ENCODE measurements around the gene SNRPA. TPM values are rescaled to one million over a fixed set of nuclear protein-coding genes. Genes with fewer than 3 reads are reported as not detected.
A peak's percentile ranks its signal among the peaks of the same experiment; 100 is the strongest.
"Not testable (repeated sequence)": the region's sequence is repeated elsewhere in the genome, so short reads cannot be mapped to it uniquely, and the experiment has no call there.

Gene SNRPA
- total RNA-seq, 4 donors from 2014 or later, result 12.8 to 70.2 (median 19.0) TPM

- intact Hi-C loops (cut with DNase I; ENCODE audit: low total_unique reads), result no loop called here
- DNase-seq, result peak; percentile 100
These were observed 27.1 kb downstream of the SNRPA start, which contains the start of gene RAB4B for GRCh38 chr19:40777937-40778705. Gene RAB4B (plus strand): TSS chr19:40778247. CDS start chr19:40778376, 129 bp downstream.

GRCh38 chr19:40778706-40779284 lies 27.8 kb downstream of the SNRPA start:
- H3K27me3 ChIP-seq, result no peaks in the 10 kb centered on the region
- TF ChIP-seq CTCF (IDR thresholded peaks at IDR 0.05), result no peak
- no peak for TF ChIP-seq POLR2A (IDR thresholded peaks at IDR 0.05)
- peaks cover 0 to 7% of the 10 kb centered on the region in 2 donors for H3K4me1 ChIP-seq
- no peaks in the 10 kb centered on the region for H3K9me3 ChIP-seq
- intact Hi-C loops (cut with DNase I; ENCODE audit: low total_unique reads), result no loop called here
- peak overlapping the region; percentile 96 to 98 for H3K27ac ChIP-seq
- DNase-seq, result no peak
- H3K4me3 ChIP-seq, result peak overlapping the region; percentile 71 to 81
- no peaks in the 10 kb centered on the region for H3K36me3 ChIP-seq

More at GRCh38 chr19:40777937-40778705, 27.1 kb downstream of the SNRPA start, which contains the start of gene RAB4B:
- H3K27me3 ChIP-seq, result no peaks in the 10 kb centered on the region
- no peaks in the 10 kb centered on the region for H3K9me3 ChIP-seq
- H3K27ac ChIP-seq, result peak within 1 kb of the TSS; percentile 96 to 98
- H3K36me3 ChIP-seq, result no peaks in the 10 kb centered on the region
- H3K4me3 ChIP-seq, result peak within 1 kb of the TSS; percentile 71 to 81
- peaks cover 0 to 7% of the 10 kb centered on the region in 2 donors for H3K4me1 ChIP-seq
- peak in 2 of 4 experiments; percentile 39 to 42 for TF ChIP-seq CTCF (IDR thresholded peaks at IDR 0.05)
- TF ChIP-seq POLR2A (IDR thresholded peaks at IDR 0.05), result peak; percentile 76 to 84

GRCh38 chr19:40780582-40780981 lies 29.6 kb downstream of the SNRPA start:
- TF ChIP-seq CTCF (IDR thresholded peaks at IDR 0.05) (no peak), POLR2A (IDR thresholded peaks at IDR 0.05) (no peak)

GRCh38 chr19:40781140-40781539 lies 30.1 kb downstream of the SNRPA start:
- intact Hi-C loops (cut with DNase I; ENCODE audit: low total_unique reads), result no loop called here
- H3K27ac ChIP-seq, result no peak overlapping the region
- H3K4me1 ChIP-seq, result peaks cover 0 to 7% of the 10 kb centered on the region in 2 donors
- TF ChIP-seq POLR2A (IDR thresholded peaks at IDR 0.05) (no peak), CTCF (IDR thresholded peaks at IDR 0.05) (no peak)
- no peaks in the 10 kb centered on the region for H3K36me3 ChIP-seq
- no peaks in the 10 kb centered on the region for H3K9me3 ChIP-seq
- no peaks in the 10 kb centered on the region for H3K27me3 ChIP-seq
- H3K4me3 ChIP-seq, result no peak overlapping the region
- DNase-seq, result no peak

More at GRCh38 chr19:40780582-40780981, 29.6 kb downstream of the SNRPA start:
- DNase-seq, result no peak
- no peaks in the 10 kb centered on the region for H3K36me3 ChIP-seq
- H3K27me3 ChIP-seq, result no peaks in the 10 kb centered on the region
- intact Hi-C loops (cut with DNase I; ENCODE audit: low total_unique reads), result no loop called here
- H3K27ac ChIP-seq, result no peak overlapping the region
- no peak overlapping the region for H3K4me3 ChIP-seq
- H3K9me3 ChIP-seq, result no peaks in the 10 kb centered on the region
- H3K4me1 ChIP-seq, result peaks cover 0 to 7% of the 10 kb centered on the region in 2 donors

GRCh38 chr19:40783711-40784110 lies 32.7 kb downstream of the SNRPA start:
- H3K9me3 ChIP-seq, result no peaks in the 10 kb centered on the region
- intact Hi-C loops (cut with DNase I; ENCODE audit: low total_unique reads), result no loop called here
- no peak overlapping the region for H3K4me3 ChIP-seq
- no peak for TF ChIP-seq POLR2A (IDR thresholded peaks at IDR 0.05)
- no peak for TF ChIP-seq CTCF (IDR thresholded peaks at IDR 0.05)
- H3K4me1 ChIP-seq, result peaks cover 0 to 6% of the 10 kb centered on the region in 2 donors
- no peak for DNase-seq
- H3K27me3 ChIP-seq, result no peaks in the 10 kb centered on the region
- no peaks in the 10 kb centered on the region for H3K36me3 ChIP-seq
- no peak overlapping the region for H3K27ac ChIP-seq

- intact Hi-C loops (cut with DNase I; ENCODE audit: low total_unique reads); H3K27ac ChIP-seq; H3K36me3 ChIP-seq; H3K9me3 ChIP-seq; DNase-seq; H3K4me3 ChIP-seq; H3K27me3 ChIP-seq; H3K4me1 ChIP-seq: not testable (repeated sequence)
These were observed 33.1 kb downstream of the SNRPA start for GRCh38 chr19:40784146-40784545.

Measured in uterus (tissue), 4 donors.